Common myeloid progenitor, CD34-positive (primary cell): ENCODE data around the gene HS3ST1.
"Not testable (repeated sequence)": the region's sequence is repeated elsewhere in the genome, so short reads cannot be mapped to it uniquely, and the experiment has no call there.

ENCODE experiments used
- CTCF ChIA-PET: fragments of 350-600 bp; sonication (Branson Sonifier 250); formaldehyde crosslinking; loops from one replicate; lab custom pipeline; 2021; ENCODE audit warnings: antibody characterized with exemption; lab: Charles Lee
- POLR2A ChIA-PET: fragments of 350-600 bp; sonication (Branson Sonifier 250); formaldehyde crosslinking; loops from one replicate; lab custom pipeline; 2021; ENCODE audit warnings: antibody characterized with exemption; lab: Charles Lee
- DNase-seq, 3 donors: peaks; one replicate each; pipeline versions ENCODE4 v3.0.0 to v3.0.0-alpha.2; 2013
- H3K27ac ChIP-seq, 2 experiments: 1 replicate in 1 of 2; 2 replicates in 1 of 2; pipeline ENCODE4 v1.7.0; 2013; ENCODE audit warnings: inconsistent platforms in 2 of 2, low read length in 2 of 2, mild to moderate bottlenecking in 2 of 2, low read depth in 1 of 2, moderate library complexity in 1 of 2; ENCODE audit not compliant: severe bottlenecking in 2 of 2, insufficient read depth in 1 of 2, poor library complexity in 1 of 2
- H3K27me3 ChIP-seq, 5 experiments: replicated peaks in 2 of 5; 1 replicate in 3 of 5; 2 replicates in 2 of 5; pipeline versions ENCODE4 v1.6.1 to v1.7.0; 2013; ENCODE audit warnings: low read length in 4 of 5, mild to moderate bottlenecking in 2 of 5, moderate library complexity in 2 of 5, inconsistent platforms in 1 of 5; ENCODE audit not compliant: insufficient read depth in 5 of 5, control insufficient read depth in 4 of 5
- H3K36me3 ChIP-seq, 4 experiments: 1 replicate in 2 of 4; 2 replicates in 2 of 4; pipeline versions ENCODE4 v1.6.1 to v1.7.0; 2013; ENCODE audit warnings: low read length in 3 of 4, control low read depth in 1 of 4, mild to moderate bottlenecking in 1 of 4; ENCODE audit not compliant: control insufficient read depth in 4 of 4, insufficient read depth in 4 of 4
- H3K4me1 ChIP-seq, 4 experiments: 1 replicate in 3 of 4; 2 replicates in 1 of 4; pipeline versions ENCODE4 v1.6.1 to v1.7.1; 2013; ENCODE audit warnings: low read length in 3 of 4, mild to moderate bottlenecking in 3 of 4, control low read depth in 1 of 4, inconsistent platforms in 1 of 4, moderate library complexity in 1 of 4; ENCODE audit not compliant: control insufficient read depth in 4 of 4, insufficient read depth in 4 of 4; ENCODE audit errors: control extremely low read depth in 1 of 4
- H3K4me3 ChIP-seq, 7 experiments: 1 replicate in 4 of 7; 2 replicates in 3 of 7; pipeline versions ENCODE4 v1.5.1 to v1.7.0; 2013; ENCODE audit warnings: mild to moderate bottlenecking in 7 of 7, low read length in 6 of 7, moderate library complexity in 6 of 7, inconsistent platforms in 2 of 7, low read depth in 2 of 7, control low read depth in 1 of 7; ENCODE audit not compliant: insufficient read depth in 4 of 7, control insufficient read depth in 1 of 7; ENCODE audit errors: extremely low read depth in 1 of 7
- H3K9me3 ChIP-seq, 5 experiments: 1 replicate in 4 of 5; 2 replicates in 1 of 5; pipeline versions ENCODE4 v1.6.1 to v1.7.1; 2013; ENCODE audit warnings: low read length in 4 of 5, mild to moderate bottlenecking in 2 of 5, inconsistent platforms in 1 of 5, low read depth in 1 of 5, moderate library complexity in 1 of 5; ENCODE audit not compliant: control insufficient read depth in 4 of 5, insufficient read depth in 2 of 5; ENCODE audit errors: control extremely low read depth in 1 of 5
- WGBS: methylation state at CpG from one replicate; pipeline ENCODE4 v1.1.5; 2013; ENCODE audit not compliant: insufficient coverage; 5-methylcytosine and 5-hydroxymethylcytosine counted together

The HS3ST1 gene

DNA sequence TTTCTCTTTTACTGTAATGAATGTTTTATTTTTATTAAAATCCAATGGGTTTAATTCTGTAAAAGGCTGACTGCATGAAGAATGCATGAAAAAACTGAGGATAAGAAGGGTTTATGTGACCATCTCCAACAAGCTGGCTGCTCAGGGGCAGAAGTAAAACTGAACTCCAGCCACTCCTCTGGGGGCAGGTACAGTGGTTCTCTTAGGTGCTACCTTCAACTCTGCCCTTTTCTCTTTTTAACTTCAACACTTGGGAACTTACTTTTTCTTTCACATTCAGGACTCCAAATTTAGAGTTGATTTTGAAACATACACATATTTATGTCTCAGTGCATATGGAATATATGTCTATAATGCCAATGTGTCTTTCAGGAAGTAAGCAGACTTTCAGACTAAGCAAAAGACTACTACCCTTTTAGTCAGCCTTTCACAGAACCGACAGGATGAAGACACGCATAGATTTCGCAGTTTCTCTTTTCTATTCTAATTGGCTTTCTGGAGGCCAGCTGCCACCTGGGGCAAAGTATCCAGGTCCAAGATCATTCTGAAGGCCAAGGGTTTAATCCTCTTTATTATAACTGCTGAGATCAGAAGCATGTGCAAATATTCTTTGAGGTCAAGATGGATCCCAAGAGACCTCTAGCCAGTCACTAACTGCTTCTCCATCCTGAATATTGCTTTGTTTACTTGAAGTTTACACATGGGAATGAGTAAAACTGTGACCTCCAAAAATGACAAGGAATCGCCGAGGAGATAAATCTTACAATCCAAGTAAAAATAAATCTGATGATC is 30.7 kb downstream of the HS3ST1 start:
- ChIA-PET POLR2A (no interaction called here), CTCF (no interaction called here)
- H3K36me3 ChIP-seq: peaks cover 0 to 4% (median under 1%) of the 10 kb centered on the region in 4 experiments
- H3K4me3 ChIP-seq: no peak overlapping the region
- no peaks in the 10 kb centered on the region for H3K27me3 ChIP-seq
- no peak overlapping the region for H3K27ac ChIP-seq
- no peak for DNase-seq
- WGBS: 88% methylated on average over 3 of the region's 5 CpGs
- peaks cover 0 to 5% (median 0%) of the 10 kb centered on the region in 5 experiments for H3K9me3 ChIP-seq
- no peaks in the 10 kb centered on the region for H3K4me1 ChIP-seq

DNA sequence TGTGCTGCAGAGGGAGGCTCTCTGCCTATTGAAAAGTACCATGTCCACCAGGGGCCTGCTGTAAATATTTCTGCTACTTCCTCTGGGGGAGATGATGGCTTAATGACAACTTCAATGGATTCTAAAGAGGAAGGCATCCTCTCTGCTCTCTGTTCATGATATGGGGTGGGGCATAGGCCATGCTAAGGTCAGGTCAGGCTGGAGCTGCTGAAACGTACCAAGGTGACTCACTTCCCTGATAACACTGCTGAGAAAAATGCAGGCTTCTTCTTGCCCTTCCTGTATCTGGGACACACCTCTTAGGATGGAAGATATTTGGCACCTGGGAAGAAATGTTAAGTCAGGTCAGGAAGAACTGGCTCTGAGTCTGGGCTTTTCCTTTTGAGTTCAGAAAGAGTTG is 31.5 kb downstream of the HS3ST1 start:
- POLR2A ChIA-PET: no interaction called here
- WGBS: 60% methylated on average over 1 of the region's 1 CpG

DNA sequence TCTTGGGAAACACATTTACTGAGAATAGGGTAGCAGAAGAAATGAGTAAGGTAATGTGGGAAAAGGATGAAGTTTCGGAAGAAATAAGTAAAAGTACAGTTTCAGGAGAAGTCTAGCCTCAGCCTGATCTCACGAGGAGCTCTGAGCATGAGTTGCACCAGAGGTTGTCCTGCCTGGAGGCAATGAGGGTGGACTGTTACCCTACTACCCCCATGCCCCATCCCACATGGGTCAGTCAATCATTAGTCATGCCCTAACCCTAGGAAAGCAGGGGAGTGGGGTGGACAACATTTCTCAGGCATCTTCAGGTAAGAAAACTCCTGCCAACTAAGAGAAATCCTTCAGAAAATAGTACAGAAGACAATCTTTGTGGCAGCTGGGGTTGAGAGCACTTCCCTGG is 35.1 kb downstream of the HS3ST1 start:
- WGBS: no CpG with 5 or more reads among the region's 2 CpGs
- no peaks in the 10 kb centered on the region for H3K9me3 ChIP-seq
- H3K36me3 ChIP-seq: no peaks in the 10 kb centered on the region
- ChIA-PET CTCF (no interaction called here), POLR2A (no interaction called here)
- no peaks in the 10 kb centered on the region for H3K4me1 ChIP-seq
- H3K4me3 ChIP-seq: no peak overlapping the region
- no peak for DNase-seq
- H3K27me3 ChIP-seq: no peaks in the 10 kb centered on the region
- no peak overlapping the region for H3K27ac ChIP-seq

More for the DNA sequence above, 31.5 kb downstream of the HS3ST1 start:
- CTCF ChIA-PET: interaction anchor here (1.4 kb wide), 1 partner anchor 75 kb away, joined by 3 read pairs; no protein-coding TSS in a partner anchor
- peaks cover 0 to 5% (median 0%) of the 10 kb centered on the region in 5 experiments for H3K9me3 ChIP-seq
- H3K27me3 ChIP-seq: no peaks in the 10 kb centered on the region
- no peaks in the 10 kb centered on the region for H3K4me1 ChIP-seq
- H3K4me3 ChIP-seq: no peak overlapping the region
- peaks cover 0 to 4% (median under 1%) of the 10 kb centered on the region in 4 experiments for H3K36me3 ChIP-seq
- no peak for DNase-seq
- no peak overlapping the region for H3K27ac ChIP-seq

DNA sequence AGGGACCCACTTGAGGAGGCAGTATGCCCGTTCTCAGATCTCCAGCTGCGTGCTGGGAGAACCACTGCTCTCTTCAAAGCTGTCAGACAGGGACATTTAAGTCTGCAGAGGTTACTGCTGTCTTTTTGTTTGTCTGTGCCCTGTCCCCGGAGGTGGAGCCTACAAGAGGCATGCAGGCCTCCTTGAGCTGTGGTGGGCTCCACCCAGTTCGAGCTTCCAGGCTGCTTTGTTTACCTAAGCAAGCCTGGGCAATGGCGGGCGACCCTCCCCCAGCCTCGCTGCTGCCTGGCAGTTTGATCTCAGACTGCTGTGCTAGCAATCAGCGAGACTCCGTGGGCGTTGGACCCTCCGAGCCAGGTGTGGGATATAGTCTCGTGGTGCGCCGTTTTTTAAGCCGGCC is 44.6 kb downstream of the HS3ST1 start:
- WGBS: 96% methylated on average over 13 of the region's 15 CpGs
- H3K36me3 ChIP-seq, H3K27me3 ChIP-seq, H3K9me3 ChIP-seq, POLR2A ChIA-PET, H3K4me1 ChIP-seq, CTCF ChIA-PET, H3K4me3 ChIP-seq, H3K27ac ChIP-seq, DNase-seq: not testable (repeated sequence)

DNA sequence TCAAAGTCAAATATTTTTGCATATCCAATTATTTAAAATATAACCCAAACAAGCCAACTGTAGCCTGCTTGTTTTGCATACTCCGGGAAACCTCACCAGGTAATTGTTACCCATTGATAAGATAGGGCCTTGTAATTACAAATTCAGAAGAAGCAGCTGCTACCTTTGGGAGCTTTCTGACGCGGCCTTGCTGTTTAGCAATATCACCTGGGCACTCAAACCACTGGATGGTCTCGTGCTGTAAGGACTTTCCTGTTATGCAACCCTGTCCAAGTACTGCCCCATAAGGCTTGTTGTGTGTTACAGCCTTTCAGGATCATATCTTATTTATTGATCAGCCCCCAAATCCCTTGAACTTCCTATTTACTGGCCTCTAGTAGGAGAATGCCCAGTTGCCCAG is 52.1 kb downstream of the HS3ST1 start:
- CTCF ChIA-PET: no interaction called here
- POLR2A ChIA-PET: no interaction called here

DNA sequence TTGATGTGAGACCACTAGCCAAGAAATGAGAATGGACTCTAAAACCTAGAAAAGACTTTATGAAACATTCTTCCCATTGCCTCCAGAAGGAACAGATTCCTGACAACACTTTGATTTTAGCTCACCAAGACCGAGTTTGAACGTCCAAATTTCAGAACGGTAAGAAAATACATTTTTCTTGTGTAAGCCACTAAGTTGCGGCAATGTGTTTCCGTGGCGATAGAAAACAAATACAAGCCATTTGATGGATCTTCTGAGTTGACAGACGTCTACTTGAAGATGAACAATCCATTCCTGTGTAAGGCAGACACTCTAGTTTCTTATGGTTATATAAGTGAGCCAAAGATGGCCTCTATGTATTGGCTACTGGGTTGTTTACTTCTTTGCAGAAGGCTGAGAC is 52.5 kb downstream of the HS3ST1 start:
- Histone ChIP-seq H3K4me3 (no peak overlapping the region), H3K9me3 (peaks cover 0 to 3% (median 0%) of the 10 kb centered on the region in 5 experiments), H3K4me1 (no peaks in the 10 kb centered on the region), H3K27me3 (no peaks in the 10 kb centered on the region), H3K27ac (no peak overlapping the region), H3K36me3 (no peaks in the 10 kb centered on the region)
- ChIA-PET POLR2A (no interaction called here), CTCF (no interaction called here)
- 83% methylated on average over 7 of the region's 7 CpGs for WGBS
- peak in 1 of 3 donors; percentile 2 for DNase-seq

More for the DNA sequence above, 52.1 kb downstream of the HS3ST1 start:
- Histone ChIP-seq H3K27ac (no peak overlapping the region), H3K4me1 (no peaks in the 10 kb centered on the region), H3K36me3 (no peaks in the 10 kb centered on the region), H3K27me3 (no peaks in the 10 kb centered on the region), H3K4me3 (no peak overlapping the region), H3K9me3 (peaks cover 0 to 3% (median 0%) of the 10 kb centered on the region in 5 experiments)
- whole genome bisulfite sequencing: 100% methylated on average over 4 of the region's 4 CpGs
- no peak for DNase-seq

DNA sequence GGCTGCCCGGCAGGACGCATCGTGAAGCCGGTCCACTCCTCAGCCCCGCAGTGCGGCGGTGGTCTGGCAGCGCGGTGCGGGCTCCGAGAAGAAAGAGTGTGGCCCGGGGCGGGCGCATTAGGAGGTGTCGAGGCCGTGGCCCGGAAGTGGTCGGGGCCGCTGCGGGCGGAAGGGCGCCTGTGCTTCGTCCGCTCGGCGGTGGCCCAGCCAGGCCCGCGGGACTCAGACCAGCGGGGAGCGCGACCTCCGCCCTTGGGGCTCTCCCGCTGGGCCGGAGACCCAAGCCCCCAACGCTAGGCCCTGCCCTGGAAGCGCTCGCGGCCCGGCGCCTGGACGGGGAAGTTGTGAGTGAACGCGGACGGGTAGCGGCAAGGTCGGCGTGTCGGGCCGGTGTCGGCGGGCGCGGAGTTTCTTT is 60.0 kb downstream of the HS3ST1 start:
- 29% methylated on average over 35 of the region's 53 CpGs for WGBS
- H3K27ac ChIP-seq: no peak overlapping the region
- peak overlapping the region in 3 of 7 experiments; percentile 4 to 52 (median 43) for H3K4me3 ChIP-seq
- H3K36me3 ChIP-seq: no peaks in the 10 kb centered on the region
- H3K27me3 ChIP-seq: peaks cover 0 to 12% (median 0%) of the 10 kb centered on the region in 5 experiments
- no peaks in the 10 kb centered on the region for H3K4me1 ChIP-seq
- POLR2A ChIA-PET: no interaction called here
- DNase-seq: peak in 2 of 3 donors; percentile 9 to 12
- H3K9me3 ChIP-seq: peaks cover 0 to 5% (median 2%) of the 10 kb centered on the region in 5 experiments
- CTCF ChIA-PET: no interaction called here
